Stimulated activated CD8-positive, alpha-beta memory T cell treated with anti-CD3 and anti-CD28 coated beads, Interleukin-7, amount 100 ng/mL, for 4 hours (primary cell): ENCODE measurements around the gene DNHD1.

Experiments used
- DNase-seq, 2 donors: peaks; one replicate each; pipeline ENCODE4 v3.0.0-alpha.2; 2020; ENCODE audit warnings: low read depth in 2 of 2

DNHD1 gene

DNA sequence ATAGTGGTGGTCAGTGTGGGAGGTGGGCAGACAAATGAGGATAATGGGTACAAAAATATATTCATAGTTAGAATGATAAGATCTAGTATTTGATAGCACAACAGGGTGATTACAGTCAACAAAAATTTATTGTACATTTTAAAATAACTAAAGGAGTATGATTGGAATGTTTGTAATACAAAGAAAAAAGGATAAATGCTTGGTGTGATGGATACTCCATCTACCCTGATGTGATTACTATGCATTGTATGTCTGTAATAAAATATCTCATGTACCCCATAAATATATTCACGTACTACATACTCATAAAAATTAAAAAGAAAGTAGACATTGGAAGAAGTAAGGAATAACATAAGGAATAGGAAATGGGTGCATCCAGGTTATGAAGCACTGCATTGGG is 90.9 kb downstream of the DNHD1 start:
- DNase-seq, result no peak

DNA sequence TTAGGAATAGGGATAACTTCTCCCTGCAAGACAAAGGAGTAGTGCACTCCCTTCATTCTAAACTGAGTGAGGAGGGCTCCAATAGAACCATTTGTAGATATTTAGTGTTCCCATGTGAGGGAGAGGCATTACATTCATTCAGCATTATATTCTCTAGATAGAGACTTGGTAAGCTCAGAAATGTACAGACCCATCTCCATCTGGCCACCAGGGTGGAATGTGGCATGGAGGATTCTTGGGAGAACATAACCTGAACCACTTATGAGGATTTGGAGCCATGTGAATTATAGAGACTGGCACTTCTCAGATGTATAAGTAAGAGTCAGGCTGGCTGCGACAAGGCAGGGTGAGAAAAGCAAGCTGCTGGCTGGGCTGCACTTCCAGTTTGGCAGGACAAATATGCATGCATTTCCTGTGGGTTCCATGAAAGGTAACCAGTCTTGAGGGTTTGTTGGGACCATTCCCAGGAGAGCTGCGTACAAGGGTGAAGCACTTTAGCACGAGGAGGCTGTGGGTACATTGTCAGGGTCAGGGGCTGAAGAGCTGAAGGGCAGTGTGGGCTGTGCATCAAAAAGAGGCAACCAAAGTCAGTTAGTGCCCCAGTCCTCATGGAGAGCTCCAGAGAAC is 97.2 kb downstream of the DNHD1 start:
- no peak for DNase-seq

DNA sequence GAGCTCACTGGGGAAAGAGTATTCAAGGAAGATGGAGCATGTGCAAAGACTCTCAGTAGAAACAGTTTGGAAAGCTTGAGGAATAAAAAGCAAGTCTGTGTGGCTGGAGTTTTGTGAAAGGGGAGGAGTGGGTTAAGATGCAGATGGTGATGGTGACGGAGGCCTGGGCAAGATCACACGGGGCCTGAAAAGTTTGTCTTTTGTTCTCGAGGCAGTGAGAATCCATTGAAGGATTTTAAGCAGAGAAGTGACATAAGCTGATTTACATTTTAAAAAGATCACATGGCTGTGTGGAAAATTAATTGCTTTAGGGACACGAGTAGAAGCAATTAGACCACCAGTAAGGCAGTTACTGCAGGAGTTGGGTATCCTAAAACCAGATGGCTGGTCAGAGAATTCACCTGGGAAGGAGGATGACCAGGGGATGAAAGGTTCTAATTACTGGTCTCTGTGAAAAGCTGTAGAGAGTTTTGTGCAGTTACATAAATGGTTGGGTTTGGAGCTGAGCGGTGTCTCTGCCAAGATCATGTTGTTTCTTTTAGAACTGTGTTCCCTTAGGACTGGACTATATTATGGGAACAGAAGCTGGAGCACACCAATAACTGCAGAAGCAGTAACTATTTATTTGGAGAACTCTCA is 99.3 kb downstream of the DNHD1 start:
- no peak for DNase-seq

DNA sequence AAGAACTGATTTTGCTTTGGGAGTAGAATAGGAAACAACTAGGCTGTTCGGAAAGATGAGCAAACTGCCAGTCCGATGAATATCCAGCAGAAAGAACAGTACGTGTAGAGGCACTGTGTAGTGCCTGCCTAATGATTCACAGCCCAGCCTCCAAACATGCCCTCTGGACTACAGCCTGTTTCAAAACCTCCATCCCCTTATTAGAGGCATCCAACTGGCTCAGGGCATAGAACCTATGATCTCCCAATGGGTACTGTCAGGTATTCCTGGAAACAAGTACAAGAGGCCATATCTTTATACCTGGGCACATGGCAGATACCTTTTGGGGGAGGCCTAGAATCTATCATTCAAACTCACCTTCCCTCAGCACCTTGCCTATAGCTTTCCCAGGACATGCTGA is 101.5 kb downstream of the DNHD1 start:
- DNase-seq, result no peak

DNA sequence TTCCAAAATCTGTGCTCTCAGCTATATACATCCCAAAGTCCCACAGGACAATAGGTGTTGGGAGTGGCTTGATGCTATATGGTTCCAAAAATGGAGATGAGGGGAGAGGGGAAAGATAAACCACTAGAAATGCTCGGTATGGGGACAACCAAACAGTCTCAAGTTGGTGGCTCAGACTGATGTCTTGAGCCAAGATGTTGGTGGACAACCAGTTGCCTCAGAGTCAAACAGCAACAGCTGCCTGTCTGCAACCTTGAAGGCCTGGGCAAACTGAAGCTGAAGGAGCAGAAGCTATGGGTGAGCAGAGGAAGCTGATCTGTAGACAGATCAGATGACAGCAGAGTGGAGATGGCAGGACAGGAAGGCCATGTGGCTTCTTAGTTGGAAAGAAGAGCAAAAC is 102.4 kb downstream of the DNHD1 start:
- no peak for DNase-seq

DNA sequence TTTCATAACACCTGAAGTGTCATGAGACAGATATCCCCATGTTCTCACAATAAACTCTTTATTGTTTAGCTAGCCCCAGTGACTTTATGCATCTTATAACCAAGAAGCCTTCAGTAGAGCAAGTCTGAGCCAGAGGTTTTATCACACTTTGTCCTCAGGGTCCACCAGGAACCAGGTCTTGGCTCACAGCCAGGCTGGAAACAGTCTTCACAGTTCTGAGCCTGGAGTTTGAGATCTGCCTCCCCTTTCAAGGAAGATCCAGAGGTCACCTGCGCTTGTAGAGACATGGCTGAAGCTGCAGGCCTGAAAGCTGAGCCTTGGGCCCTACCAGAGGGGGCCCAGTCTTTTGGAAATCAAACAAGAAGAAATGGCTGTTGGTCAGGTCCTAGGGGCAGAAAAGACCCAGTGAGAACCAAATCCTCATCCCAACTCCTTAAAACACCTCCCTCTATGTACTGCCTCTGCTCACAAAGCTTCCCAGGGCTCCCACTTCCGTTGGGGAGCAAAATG is 102.9 kb downstream of the DNHD1 start:
- no peak for DNase-seq

DNA sequence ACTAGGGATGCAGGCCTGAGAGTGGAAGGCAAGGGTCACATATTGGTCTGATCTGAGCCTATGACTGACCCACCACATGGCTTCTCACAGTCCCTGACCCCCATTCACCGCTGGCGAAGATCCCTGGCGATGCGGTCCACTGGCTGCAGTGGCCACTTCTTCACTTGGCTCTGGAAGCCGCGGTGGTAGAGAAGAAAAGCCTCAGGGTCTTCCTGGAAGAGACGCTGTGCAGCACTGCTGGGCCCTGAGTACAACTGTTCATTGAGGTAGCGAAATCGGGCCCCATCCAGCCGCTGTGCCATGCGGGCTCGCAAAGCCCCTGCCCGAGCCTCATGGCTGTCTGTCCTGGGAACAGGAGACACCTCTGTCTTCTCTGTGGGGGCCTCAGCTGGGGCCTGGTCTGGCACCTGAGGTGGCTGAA is 104.0 kb downstream of the DNHD1 start:
- no peak for DNase-seq

DNA sequence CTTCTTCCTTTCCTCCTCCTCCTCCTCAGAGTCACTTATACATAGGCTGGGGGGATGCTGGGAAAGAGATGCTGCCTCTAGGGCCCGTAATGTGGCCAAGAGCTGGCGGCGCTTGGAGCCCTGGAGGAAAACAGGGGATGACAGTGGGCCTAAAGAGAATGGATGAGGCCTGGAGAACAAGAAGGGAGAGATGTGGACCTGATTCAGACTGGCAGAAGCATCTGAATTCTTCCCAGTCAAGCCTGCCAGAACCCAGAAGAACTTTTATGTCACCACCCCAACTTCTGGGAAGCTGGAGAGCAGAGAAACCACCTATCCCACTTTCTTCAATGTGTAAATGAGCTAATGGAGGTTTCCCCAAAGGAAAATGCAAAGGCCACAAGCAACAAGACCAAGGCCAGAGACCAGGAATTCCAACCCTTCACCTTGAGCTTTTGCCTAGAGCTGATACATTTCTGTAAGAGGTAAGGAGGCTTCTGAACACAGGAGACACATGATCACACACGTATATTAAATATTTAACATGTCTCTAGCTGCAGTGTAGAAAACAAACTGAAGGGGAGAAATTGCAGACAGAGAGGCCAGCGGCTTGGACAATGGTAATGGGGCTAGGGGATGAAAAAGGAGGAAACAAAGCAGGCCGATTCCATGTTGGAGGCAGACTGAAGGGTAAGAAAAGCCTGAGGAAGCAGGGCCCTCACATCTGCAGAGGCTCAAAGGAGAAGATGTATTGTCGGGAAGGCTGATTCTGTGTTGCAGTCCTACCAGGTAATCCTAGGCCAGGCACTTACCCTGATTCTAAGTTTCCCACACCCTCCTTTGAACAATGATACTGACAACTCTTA is 105.2 kb downstream of the DNHD1 start:
- no peak for DNase-seq

DNA sequence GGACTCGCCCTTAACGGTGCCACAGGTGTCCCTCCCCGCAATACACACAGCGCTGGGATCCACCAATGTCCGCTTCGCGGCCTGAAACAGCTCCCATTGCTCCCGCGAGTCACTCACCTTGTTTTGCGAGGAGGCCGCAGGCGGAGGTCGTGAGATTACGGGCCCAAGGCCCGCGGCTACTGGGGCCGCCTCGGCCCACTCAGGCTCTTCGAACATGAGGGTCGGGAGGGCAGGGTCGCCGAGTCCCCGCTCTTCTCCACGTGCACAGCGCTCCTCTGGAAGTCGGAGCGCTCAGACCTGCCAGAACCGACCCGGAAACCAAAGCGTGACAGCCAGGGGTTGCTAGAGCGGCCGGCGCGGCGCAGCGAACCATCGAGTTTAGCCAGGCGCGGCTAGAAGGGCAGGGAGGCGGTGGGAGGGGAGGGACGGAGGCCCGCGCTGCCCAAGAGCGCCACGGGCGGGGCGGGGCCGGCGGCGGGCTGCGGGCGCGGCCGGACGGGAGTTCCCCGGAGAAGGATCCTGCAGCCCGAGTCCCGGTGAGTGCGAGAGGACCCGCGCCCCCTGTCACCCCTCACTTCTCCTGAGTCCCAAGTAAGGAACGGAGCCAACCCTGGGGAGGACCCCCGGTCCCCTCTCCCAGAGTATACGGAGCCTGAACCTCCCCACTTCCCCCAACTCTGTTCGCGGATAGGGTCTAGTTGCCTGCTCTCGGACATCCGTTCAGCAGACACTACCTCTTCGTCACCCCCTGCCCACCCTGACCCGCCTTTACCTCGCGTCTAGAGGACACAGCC is 106.4 kb downstream of the DNHD1 start, which contains the start of the genes ILK and RRP8:
Gene ILK, plus strand, starts transcription at position 488 of the 794 bp plus-strand sequence. CDS start 498 bp downstream, outside the sequence.
Gene RRP8, minus strand, starts transcription at position 330 of the 794 bp plus-strand sequence. Its CDS starts 114 bp downstream, at position 216.
- peak; percentile 72 to 81 for DNase-seq

DNA sequence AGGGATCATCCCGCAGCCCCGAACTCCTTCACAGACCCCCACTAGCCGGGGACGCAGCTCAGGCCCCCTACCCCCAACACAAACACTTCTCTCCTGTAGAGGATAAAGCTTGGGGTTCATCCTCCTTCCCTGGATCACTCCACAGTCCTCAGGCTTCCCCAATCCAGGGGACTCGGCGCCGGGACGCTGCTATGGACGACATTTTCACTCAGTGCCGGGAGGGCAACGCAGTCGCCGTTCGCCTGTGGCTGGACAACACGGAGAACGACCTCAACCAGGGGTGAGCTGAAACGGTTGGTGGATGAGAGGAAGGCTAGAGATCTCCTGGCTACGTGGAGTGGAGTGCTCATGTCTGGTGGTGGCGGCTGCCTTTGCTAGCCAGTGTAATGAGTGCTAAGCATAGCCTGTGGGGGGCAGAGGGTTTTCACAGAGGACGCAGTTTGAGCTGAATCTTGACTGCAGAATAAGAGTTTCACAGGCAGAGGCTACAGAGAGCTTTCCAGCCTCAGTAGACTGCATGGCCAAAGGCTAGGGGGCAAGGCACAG is 107.1 kb downstream of the DNHD1 start:
- DNase-seq, result peak; percentile 32 to 38

DNA sequence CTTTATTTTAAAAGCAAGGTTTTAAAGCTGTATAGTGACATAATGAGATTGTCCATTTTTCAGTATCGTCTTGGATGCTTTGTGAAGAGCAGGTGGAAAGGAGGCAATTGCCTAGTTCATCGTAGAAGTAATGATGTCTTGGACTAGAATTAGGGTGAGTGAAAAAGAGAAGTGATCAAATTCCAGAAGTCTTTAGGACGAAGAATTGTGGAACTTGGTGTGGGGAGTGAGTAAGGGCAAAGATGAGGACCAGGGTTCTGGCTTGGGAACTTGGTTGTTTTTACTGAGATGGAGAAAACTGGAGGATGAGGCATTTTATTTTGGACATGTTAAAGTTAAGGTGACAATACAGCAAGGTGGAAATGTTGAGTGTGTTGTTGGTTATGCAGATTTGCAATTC is 107.7 kb downstream of the DNHD1 start:
- DNase-seq, result no peak

DNA sequence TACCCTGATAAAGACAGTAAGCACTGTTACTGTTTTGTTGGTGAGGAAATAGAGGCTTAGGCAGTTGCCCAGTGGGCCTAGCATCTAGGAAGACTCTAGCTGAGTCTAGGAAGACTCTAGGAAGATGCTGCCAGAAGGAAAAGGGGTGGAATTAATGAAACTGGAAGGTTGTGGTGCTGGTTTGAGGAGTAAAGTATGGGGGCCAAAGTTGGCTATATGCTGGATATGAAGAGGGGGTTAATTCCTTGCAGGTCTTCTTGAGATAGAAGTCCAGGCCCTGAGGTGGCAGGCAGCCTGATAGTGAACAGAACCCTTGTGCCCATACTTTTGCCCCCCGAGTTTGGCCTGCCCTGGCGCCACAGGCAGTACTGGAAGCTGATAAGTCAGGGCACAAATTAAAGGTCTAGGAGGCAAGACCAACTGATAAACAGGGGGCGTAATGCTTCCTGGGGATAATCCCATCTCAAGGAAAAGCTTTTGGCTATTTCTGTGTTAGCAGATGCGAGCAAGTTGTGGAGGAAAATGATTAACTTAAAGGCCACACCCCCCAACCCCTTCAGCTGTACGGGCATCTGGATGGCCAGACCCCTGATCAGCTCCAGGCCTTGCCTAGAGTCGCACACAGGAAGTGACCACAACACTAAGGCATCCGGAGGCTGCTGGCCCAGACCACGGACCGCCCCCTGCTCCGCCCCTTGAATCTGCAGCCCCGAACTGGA is 109.5 kb downstream of the DNHD1 start:
- DNase-seq, result peak; percentile 27 to 54

DNA sequence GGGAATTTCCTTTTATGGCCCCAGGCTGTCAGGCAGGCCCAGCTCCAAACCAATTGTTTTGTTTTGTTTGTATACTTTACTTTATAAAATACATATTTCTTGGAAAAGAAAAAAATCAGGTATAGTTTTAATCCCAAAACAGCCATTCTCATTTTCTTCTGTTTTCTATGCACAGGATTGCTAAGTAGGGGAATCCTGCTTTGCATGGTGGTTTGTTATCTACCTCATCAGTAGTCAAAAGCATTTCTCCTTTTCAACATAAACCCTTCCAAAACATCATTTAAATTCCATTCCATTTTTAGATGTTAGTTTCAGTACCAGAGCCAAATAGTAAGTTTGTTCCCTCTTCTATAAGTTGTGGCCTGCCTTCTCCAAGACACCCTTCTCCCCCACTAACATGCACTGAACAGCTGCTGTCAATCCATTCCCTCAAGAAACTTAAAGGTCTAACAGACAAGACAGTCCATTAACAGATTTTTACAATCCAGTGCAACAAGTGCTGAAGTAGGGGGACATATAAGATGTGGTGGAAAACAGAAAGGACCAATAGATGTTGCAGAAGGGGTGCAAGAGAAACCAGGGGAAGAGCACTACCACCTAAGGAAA is 110.2 kb downstream of the DNHD1 start:
- DNase-seq, result no peak

DNA sequence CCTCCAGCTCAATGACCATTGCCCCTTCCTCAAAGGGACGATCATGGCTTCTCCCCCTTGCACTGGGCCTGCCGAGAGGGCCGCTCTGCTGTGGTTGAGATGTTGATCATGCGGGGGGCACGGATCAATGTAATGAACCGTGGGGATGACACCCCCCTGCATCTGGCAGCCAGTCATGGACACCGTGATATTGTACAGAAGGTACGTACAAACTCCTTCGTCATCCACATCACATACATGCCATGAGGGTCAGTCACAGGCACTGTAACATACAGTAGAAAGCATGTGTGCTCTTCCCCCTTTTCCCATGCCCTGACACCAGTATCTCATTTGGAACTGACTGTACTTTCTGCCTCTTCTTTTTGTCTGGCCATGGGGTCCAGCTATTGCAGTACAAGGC is 110.9 kb downstream of the DNHD1 start:
- no peak for DNase-seq

DNA sequence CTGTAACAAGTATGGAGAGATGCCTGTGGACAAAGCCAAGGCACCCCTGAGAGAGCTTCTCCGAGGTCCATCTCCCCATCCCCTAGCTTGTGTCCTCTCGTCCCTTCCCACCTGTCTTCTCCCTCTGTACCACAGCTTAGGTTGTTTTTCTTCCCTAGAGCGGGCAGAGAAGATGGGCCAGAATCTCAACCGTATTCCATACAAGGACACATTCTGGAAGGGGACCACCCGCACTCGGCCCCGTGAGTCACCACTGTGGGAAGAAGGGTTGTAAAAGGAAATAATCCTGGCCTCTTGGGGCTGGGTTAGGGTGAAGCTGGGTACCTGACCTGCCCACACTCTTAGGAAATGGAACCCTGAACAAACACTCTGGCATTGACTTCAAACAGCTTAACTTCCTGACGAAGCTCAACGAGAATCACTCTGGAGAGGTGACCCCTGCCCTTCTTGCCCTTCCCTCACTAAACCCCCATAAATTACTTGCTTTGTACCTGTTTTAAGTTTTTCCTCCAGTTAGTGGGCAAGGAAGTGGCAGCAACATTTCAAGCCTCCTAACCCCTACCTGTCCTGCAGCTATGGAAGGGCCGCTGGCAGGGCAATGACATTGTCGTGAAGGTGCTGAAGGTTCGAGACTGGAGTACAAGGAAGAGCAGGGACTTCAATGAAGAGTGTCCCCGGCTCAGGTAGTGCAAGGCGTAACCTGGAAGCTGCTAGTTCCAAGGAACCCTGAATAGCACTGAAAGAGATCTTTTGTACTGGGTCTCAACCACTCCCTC is 111.8 kb downstream of the DNHD1 start:
- DNase-seq, result no peak

DNA sequence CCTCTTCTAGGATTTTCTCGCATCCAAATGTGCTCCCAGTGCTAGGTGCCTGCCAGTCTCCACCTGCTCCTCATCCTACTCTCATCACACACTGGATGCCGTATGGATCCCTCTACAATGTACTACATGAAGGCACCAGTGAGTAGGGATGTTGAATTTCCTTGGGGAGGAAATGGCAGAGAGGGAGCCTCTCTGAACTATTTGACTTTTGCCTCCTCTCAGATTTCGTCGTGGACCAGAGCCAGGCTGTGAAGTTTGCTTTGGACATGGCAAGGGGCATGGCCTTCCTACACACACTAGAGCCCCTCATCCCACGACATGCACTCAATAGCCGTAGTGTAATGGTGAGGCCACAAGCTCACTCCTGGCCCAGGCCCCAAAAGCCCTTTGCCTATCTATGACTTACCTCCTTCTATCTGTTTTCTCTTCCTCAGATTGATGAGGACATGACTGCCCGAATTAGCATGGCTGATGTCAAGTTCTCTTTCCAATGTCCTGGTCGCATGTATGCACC is 112.5 kb downstream of the DNHD1 start:
- DNase-seq, result no peak

DNA sequence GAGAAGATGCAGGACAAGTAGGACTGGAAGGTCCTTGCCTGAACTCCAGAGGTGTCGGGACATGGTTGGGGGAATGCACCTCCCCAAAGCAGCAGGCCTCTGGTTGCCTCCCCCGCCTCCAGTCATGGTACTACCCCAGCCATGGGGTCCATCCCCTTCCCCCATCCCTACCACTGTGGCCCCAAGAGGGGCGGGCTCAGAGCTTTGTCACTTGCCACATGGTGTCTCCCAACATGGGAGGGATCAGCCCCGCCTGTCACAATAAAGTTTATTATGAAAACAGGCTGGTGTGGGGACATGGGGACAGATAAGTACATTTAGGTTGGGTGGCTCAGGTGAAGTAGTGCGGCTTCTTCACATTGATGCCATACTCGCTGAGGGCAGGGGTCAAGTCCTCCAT is 113.5 kb downstream of the DNHD1 start:
- no peak for DNase-seq

DNA sequence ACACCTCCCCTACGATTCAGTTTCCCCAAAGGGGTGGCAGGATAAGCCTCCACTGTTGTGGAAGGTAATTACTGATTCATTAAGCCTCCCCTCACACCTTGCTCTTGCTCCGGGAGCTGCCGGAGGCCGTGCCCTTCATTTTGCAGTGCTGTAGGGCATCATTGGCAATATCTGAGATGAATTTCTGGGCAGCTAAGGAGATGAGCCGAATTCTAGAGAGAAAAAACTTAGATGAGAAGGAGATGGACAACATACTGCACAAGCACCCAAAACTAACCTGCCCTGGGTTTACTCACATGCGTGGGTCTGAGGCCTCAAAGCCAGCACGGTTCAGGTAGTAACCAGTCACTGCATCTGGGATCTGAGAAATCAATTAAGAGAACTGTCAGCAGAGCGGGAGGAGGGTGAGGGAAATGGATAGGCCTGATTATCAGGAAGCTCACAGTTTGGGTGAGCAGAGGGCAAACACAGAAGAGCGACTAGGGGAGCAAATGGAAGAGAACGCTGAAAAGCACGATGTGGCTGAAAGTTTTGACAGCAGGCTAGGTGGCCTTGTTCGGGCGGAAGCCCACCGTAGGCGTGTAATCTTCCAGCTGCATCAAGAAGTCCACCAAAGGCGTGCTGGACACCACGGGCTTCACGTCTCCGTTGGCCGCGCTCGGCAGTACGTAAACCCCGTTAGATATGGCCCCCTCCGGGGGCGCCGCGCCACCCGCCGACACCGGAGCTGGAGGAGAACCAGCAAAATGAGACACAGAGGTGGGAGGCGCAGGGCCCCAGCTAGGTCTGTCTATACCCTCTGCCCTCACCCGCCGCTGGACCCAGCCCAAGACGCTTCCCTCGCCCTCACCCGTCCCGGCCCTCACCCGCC is 114.2 kb downstream of the DNHD1 start:
- no peak for DNase-seq

DNA sequence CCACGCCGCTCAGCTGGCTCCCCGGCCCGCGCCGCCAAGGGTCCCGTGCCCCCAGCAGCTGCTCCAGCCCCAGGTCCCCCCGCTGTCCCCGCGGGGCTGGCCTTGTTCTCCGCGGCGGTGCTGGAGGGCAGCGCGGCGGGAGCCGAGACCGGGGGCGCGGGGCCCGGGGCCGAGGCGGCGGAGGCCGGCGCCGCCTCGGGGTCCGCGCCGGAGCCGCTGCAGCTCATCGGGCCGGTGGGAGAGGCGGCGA is 114.8 kb downstream of the DNHD1 start:
- no peak for DNase-seq
